GM18520 (cell line): ENCODE data around the gene PHKB.
"Not testable (repeated sequence)": the region's sequence is repeated elsewhere in the genome, so short reads cannot be mapped to it uniquely, and the experiment has no call there.

Experiments used
- ATAC-seq: cut with Tn5 transposase; IDR thresholded peaks from one replicate; pipeline ENCODE4 v1.9.1; 2021; ENCODE audit not compliant: unreplicated experiment

The PHKB gene

GRCh38 chr16:47499700-47500264, 38.7 kb downstream of the PHKB start:
- no peak for ATAC-seq

GRCh38 chr16:47503936-47504335, 42.8 kb downstream of the PHKB start:
- no peak for ATAC-seq

- no peak for ATAC-seq
Observed at GRCh38 chr16:47504599-47504998, 43.5 kb downstream of the PHKB start.

- ATAC-seq, result no peak
Observed at GRCh38 chr16:47506800-47507199, 45.7 kb downstream of the PHKB start.

- ATAC-seq, result no peak
Observed at GRCh38 chr16:47507701-47508100, 46.6 kb downstream of the PHKB start.

GRCh38 chr16:47511882-47512281, 50.8 kb downstream of the PHKB start:
- no peak for ATAC-seq

- no peak for ATAC-seq
Observed at GRCh38 chr16:47519037-47519436, 57.9 kb downstream of the PHKB start.

- no peak for ATAC-seq
Observed at GRCh38 chr16:47519546-47519945, 58.4 kb downstream of the PHKB start.

GRCh38 chr16:47519996-47520679, 59.0 kb downstream of the PHKB start:
- ATAC-seq, result no peak

GRCh38 chr16:47523342-47524006, 62.3 kb downstream of the PHKB start:
- ATAC-seq, result peak; percentile 99

- no peak for ATAC-seq
Observed at GRCh38 chr16:47524007-47524405, 62.9 kb downstream of the PHKB start.

GRCh38 chr16:47528431-47528830, 67.3 kb downstream of the PHKB start:
- ATAC-seq, result no peak

- no peak for ATAC-seq
Observed at GRCh38 chr16:47533744-47534292, 72.7 kb downstream of the PHKB start.

GRCh38 chr16:47538472-47538871, 77.3 kb downstream of the PHKB start:
- no peak for ATAC-seq

- not testable (repeated sequence) for ATAC-seq
Observed at GRCh38 chr16:47539707-47540670, 78.9 kb downstream of the PHKB start.

- ATAC-seq, result not testable (repeated sequence)
Observed at GRCh38 chr16:47541135-47541534, 80.0 kb downstream of the PHKB start.

GRCh38 chr16:47544255-47544654, 83.1 kb downstream of the PHKB start:
- ATAC-seq, result not testable (repeated sequence)

GRCh38 chr16:47551185-47551584, 90.1 kb downstream of the PHKB start:
- not testable (repeated sequence) for ATAC-seq

GRCh38 chr16:47551767-47552166, 90.6 kb downstream of the PHKB start:
- ATAC-seq, result not testable (repeated sequence)

- ATAC-seq, result no peak
Observed at GRCh38 chr16:47553853-47554564, 92.9 kb downstream of the PHKB start.
